ENCODE data around the gene LRMDA.

The LRMDA gene

GRCh38 chr10:76428551-76429367 lies 997.3 kb downstream of the LRMDA start:
- no peak overlapping the region for H3K27ac ChIP-seq (ENCODE audit: low read length)

GRCh38 chr10:76429368-76430060 lies 998.1 kb downstream of the LRMDA start:
- Histone ChIP-seq H3K4me3 (ENCODE audit: low read length) (no peak overlapping the region), H3K27me3 (ENCODE audit: insufficient read depth, low read length) (no peaks in the 10 kb centered on the region), H3K27ac (ENCODE audit: low read length) (no peak overlapping the region), H3K9me3 (ENCODE audit: insufficient read depth, low read depth, low read length) (no peaks in the 10 kb centered on the region), H3K4me1 (ENCODE audit: insufficient read depth, low read length) (peaks cover 35% of the 10 kb centered on the region), H3K9ac (ENCODE audit: low read depth, low read length) (no peak overlapping the region), H3K36me3 (ENCODE audit: insufficient read depth, low read depth, low read length) (no peaks in the 10 kb centered on the region)

More at GRCh38 chr10:76428551-76429367, 997.3 kb downstream of the LRMDA start:
- Histone ChIP-seq H3K36me3 (ENCODE audit: insufficient read depth, low read depth, low read length) (no peaks in the 10 kb centered on the region), H3K4me3 (ENCODE audit: low read length) (no peak overlapping the region), H3K9me3 (ENCODE audit: insufficient read depth, low read depth, low read length) (no peaks in the 10 kb centered on the region), H3K9ac (ENCODE audit: low read depth, low read length) (no peak overlapping the region), H3K27me3 (ENCODE audit: insufficient read depth, low read length) (no peaks in the 10 kb centered on the region), H3K4me1 (ENCODE audit: insufficient read depth, low read length) (peaks cover 34% of the 10 kb centered on the region)

- Histone ChIP-seq H3K36me3 (ENCODE audit: insufficient read depth, low read depth, low read length) (no peaks in the 10 kb centered on the region), H3K27ac (ENCODE audit: low read length) (no peak overlapping the region), H3K9me3 (ENCODE audit: insufficient read depth, low read depth, low read length) (no peaks in the 10 kb centered on the region), H3K9ac (ENCODE audit: low read depth, low read length) (no peak overlapping the region), H3K4me1 (ENCODE audit: insufficient read depth, low read length) (peaks cover 35% of the 10 kb centered on the region), H3K27me3 (ENCODE audit: insufficient read depth, low read length) (no peaks in the 10 kb centered on the region), H3K4me3 (ENCODE audit: low read length) (no peak overlapping the region)
These were observed 998.7 kb downstream of the LRMDA start for GRCh38 chr10:76430061-76430645.

GRCh38 chr10:76432016-76433012 lies 1000.9 kb downstream of the LRMDA start:
- no peak overlapping the region for H3K9ac ChIP-seq (ENCODE audit: low read depth, low read length)
- peaks cover 35% of the 10 kb centered on the region for H3K4me1 ChIP-seq (ENCODE audit: insufficient read depth, low read length)
- H3K36me3 ChIP-seq (ENCODE audit: insufficient read depth, low read depth, low read length): no peaks in the 10 kb centered on the region
- H3K4me3 ChIP-seq (ENCODE audit: low read length): no peak overlapping the region
- no peaks in the 10 kb centered on the region for H3K27me3 ChIP-seq (ENCODE audit: insufficient read depth, low read length)
- no peaks in the 10 kb centered on the region for H3K9me3 ChIP-seq (ENCODE audit: insufficient read depth, low read depth, low read length)
- no peak overlapping the region for H3K27ac ChIP-seq (ENCODE audit: low read length)

GRCh38 chr10:76433161-76434005 lies 1002.0 kb downstream of the LRMDA start:
- Histone ChIP-seq H3K9ac (ENCODE audit: low read depth, low read length) (no peak overlapping the region), H3K27me3 (ENCODE audit: insufficient read depth, low read length) (no peaks in the 10 kb centered on the region), H3K27ac (ENCODE audit: low read length) (no peak overlapping the region), H3K36me3 (ENCODE audit: insufficient read depth, low read depth, low read length) (no peaks in the 10 kb centered on the region), H3K9me3 (ENCODE audit: insufficient read depth, low read depth, low read length) (no peaks in the 10 kb centered on the region), H3K4me3 (ENCODE audit: low read length) (no peak overlapping the region), H3K4me1 (ENCODE audit: insufficient read depth, low read length) (peaks cover 35% of the 10 kb centered on the region)

- Histone ChIP-seq H3K9me3 (ENCODE audit: insufficient read depth, low read depth, low read length) (no peaks in the 10 kb centered on the region), H3K4me3 (ENCODE audit: low read length) (no peak overlapping the region), H3K27ac (ENCODE audit: low read length) (no peak overlapping the region), H3K27me3 (ENCODE audit: insufficient read depth, low read length) (no peaks in the 10 kb centered on the region), H3K36me3 (ENCODE audit: insufficient read depth, low read depth, low read length) (no peaks in the 10 kb centered on the region), H3K9ac (ENCODE audit: low read depth, low read length) (no peak overlapping the region), H3K4me1 (ENCODE audit: insufficient read depth, low read length) (peaks cover 19% of the 10 kb centered on the region)
These were observed 1003.7 kb downstream of the LRMDA start for GRCh38 chr10:76435157-76435556.

GRCh38 chr10:76436401-76436811 lies 1005.0 kb downstream of the LRMDA start:
- no peaks in the 10 kb centered on the region for H3K36me3 ChIP-seq (ENCODE audit: insufficient read depth, low read depth, low read length)

GRCh38 chr10:76436981-76437380 lies 1005.6 kb downstream of the LRMDA start:
- Histone ChIP-seq H3K27ac (ENCODE audit: low read length) (no peak overlapping the region), H3K4me3 (ENCODE audit: low read length) (no peak overlapping the region), H3K4me1 (ENCODE audit: insufficient read depth, low read length) (peaks cover 14% of the 10 kb centered on the region), H3K9me3 (ENCODE audit: insufficient read depth, low read depth, low read length) (no peaks in the 10 kb centered on the region), H3K36me3 (ENCODE audit: insufficient read depth, low read depth, low read length) (no peaks in the 10 kb centered on the region), H3K9ac (ENCODE audit: low read depth, low read length) (no peak overlapping the region), H3K27me3 (ENCODE audit: insufficient read depth, low read length) (no peaks in the 10 kb centered on the region)

More at GRCh38 chr10:76436401-76436811, 1005.0 kb downstream of the LRMDA start:
- H3K27ac ChIP-seq (ENCODE audit: low read length): no peak overlapping the region
- H3K4me3 ChIP-seq (ENCODE audit: low read length): no peak overlapping the region
- H3K9me3 ChIP-seq (ENCODE audit: insufficient read depth, low read depth, low read length): no peaks in the 10 kb centered on the region
- no peaks in the 10 kb centered on the region for H3K27me3 ChIP-seq (ENCODE audit: insufficient read depth, low read length)
- no peak overlapping the region for H3K9ac ChIP-seq (ENCODE audit: low read depth, low read length)
- H3K4me1 ChIP-seq (ENCODE audit: insufficient read depth, low read length): peaks cover 15% of the 10 kb centered on the region

GRCh38 chr10:76440426-76440825 lies 1009.0 kb downstream of the LRMDA start:
- H3K36me3 ChIP-seq (ENCODE audit: insufficient read depth, low read depth, low read length): no peaks in the 10 kb centered on the region
- H3K4me3 ChIP-seq (ENCODE audit: low read length): no peak overlapping the region
- H3K9ac ChIP-seq (ENCODE audit: low read depth, low read length): no peak overlapping the region
- no peaks in the 10 kb centered on the region for H3K4me1 ChIP-seq (ENCODE audit: insufficient read depth, low read length)
- no peaks in the 10 kb centered on the region for H3K27me3 ChIP-seq (ENCODE audit: insufficient read depth, low read length)
- no peak overlapping the region for H3K27ac ChIP-seq (ENCODE audit: low read length)
- no peaks in the 10 kb centered on the region for H3K9me3 ChIP-seq (ENCODE audit: insufficient read depth, low read depth, low read length)

- no peaks in the 10 kb centered on the region for H3K4me1 ChIP-seq (ENCODE audit: insufficient read depth, low read length)
- H3K4me3 ChIP-seq (ENCODE audit: low read length): no peak overlapping the region
- H3K27ac ChIP-seq (ENCODE audit: low read length): no peak overlapping the region
- no peak overlapping the region for H3K9ac ChIP-seq (ENCODE audit: low read depth, low read length)
- H3K27me3 ChIP-seq (ENCODE audit: insufficient read depth, low read length): no peaks in the 10 kb centered on the region
- no peaks in the 10 kb centered on the region for H3K9me3 ChIP-seq (ENCODE audit: insufficient read depth, low read depth, low read length)
- no peaks in the 10 kb centered on the region for H3K36me3 ChIP-seq (ENCODE audit: insufficient read depth, low read depth, low read length)
These were observed 1010.7 kb downstream of the LRMDA start for GRCh38 chr10:76442113-76442512.

Measured in iPS-20b (cell line).